ENCODE measurements around the gene ZNF740.

DNA sequence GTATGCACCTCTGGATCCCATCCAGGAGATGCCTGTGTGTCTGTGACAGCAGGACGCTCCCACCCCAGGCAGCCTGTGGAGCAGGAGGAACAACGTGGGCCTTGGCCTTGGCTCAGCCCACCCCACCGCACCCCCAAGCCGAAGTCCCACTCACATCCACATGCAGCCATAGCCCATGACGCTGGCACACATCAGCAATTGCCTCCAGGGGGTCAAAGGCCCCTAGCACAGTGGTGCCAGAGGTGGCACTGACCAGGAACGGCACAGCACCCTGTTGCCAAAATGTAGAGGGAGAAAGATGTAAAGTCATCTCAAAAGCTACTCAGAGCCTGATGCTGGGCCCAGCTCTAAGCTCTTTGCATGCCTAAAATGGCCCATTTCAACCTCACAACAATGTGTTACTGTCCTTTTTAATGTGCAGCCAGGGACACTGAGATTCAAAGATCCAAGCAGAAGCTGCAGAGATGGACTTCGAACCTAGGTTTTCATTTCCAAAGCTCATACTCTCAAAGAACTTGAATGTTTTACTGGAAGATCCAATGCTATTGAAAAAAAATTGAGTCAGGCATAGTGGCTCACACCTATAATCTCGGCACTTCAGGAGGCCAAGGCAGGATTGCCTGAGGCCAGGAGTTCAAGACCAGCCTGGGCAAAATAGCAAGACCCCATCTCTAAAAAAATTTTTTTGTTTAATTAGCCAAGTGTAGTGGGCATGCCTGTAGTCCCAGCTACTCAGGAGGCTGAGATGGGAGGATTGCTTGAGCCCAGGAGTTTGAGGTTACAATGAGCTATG lies 19.2 kb upstream of the ZNF740 start:
- TF ChIP-seq, protein P1, sequence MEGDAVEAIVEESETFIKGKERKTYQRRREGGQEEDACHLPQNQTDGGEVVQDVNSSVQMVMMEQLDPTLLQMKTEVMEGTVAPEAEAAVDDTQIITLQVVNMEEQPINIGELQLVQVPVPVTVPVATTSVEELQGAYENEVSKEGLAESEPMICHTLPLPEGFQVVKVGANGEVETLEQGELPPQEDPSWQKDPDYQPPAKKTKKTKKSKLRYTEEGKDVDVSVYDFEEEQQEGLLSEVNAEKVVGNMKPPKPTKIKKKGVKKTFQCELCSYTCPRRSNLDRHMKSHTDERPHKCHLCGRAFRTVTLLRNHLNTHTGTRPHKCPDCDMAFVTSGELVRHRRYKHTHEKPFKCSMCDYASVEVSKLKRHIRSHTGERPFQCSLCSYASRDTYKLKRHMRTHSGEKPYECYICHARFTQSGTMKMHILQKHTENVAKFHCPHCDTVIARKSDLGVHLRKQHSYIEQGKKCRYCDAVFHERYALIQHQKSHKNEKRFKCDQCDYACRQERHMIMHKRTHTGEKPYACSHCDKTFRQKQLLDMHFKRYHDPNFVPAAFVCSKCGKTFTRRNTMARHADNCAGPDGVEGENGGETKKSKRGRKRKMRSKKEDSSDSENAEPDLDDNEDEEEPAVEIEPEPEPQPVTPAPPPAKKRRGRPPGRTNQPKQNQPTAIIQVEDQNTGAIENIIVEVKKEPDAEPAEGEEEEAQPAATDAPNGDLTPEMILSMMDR (IDR thresholded peaks at IDR 0.05) = no peak
- TF ChIP-seq POLR2A (IDR thresholded peaks at IDR 0.05) = no peak

All from esophagus squamous epithelium (tissue), 4 donors.